K562 (cell line): ENCODE measurements around the gene RAI14. TPM values are rescaled to one million over a fixed set of nuclear protein-coding genes. Genes with fewer than 3 reads are reported as not detected.

ENCODE experiments used
- ATAC-seq: fragments of 200-7000 bp; cut with Tn5 transposase; 3 replicates; pipeline ENCODE4 v1.9.1; 2020; ENCODE audit warnings: moderate library complexity
- BruUV-seq: library from RNA; stranded (reverse); fragments of 400-500 nt; replicated peaks from 2 replicates; lab custom pipeline; 2021; lab: Mats Ljungman, UMichigan
- CTCF ChIA-PET: fragments of 300-600 bp; formaldehyde crosslinking; extraction: SDS; loops from one replicate; lab custom pipeline; 2021; ENCODE audit warnings: low intra/inter-chr PET ratio; lab: Yijun Ruan, JAX
- POLR2A ChIA-PET: fragments of 300-600, 350-650 bp; sonication (Branson Sonifier 250); formaldehyde crosslinking; extraction: SDS; loops from one replicate; lab custom pipeline; 2021; ENCODE audit warnings: antibody characterized with exemption, inconsistent platforms; lab: Yijun Ruan, JAX
- DNase-seq, 4 experiments: peaks; one replicate each; pipeline versions ENCODE4 v3.0.0 to v3.0.0-alpha.2; 2011 to 2018; ENCODE audit warnings: low spot score in 3 of 4, mixed read lengths in 3 of 4; ENCODE audit errors: extremely low read depth in 1 of 4
- FAIRE-seq: peaks from 2 replicates; lab custom pipeline; 2011; peaks lifted over from hg19 to GRCh38; lab: Jason Lieb, UNC
- H2AFZ ChIP-seq: 2 replicates; pipeline ENCODE4 v1.6.0; 2011; ENCODE audit warnings: low read depth, low read length, control low read depth, inconsistent platforms
- H3K27ac ChIP-seq: fragments of 200-600 bp; 3 replicates; pipeline ENCODE4 v1.8.0; 2011; ENCODE audit warnings: low read depth, mild to moderate bottlenecking, control low read depth, inconsistent platforms, low read length, moderate library complexity, mixed read lengths; ENCODE audit errors: extremely low read depth
- H3K27me3 ChIP-seq, 2 experiments: fragments of 300-600 bp in 1 of 2; 2 replicates in 1 of 2; 3 replicates in 1 of 2; pipeline versions ENCODE4 v1.6.0 to v1.8.0; 2011; ENCODE audit warnings: inconsistent platforms in 2 of 2, low read length in 2 of 2, mild to moderate bottlenecking in 1 of 2, mixed read lengths in 1 of 2, moderate library complexity in 1 of 2; ENCODE audit not compliant: control insufficient read depth in 2 of 2, insufficient read depth in 2 of 2
- H3K36me3 ChIP-seq: fragments of 300-600 bp; 3 replicates; pipeline ENCODE4 v1.8.0; 2011; ENCODE audit warnings: mild to moderate bottlenecking, low read length, inconsistent platforms; ENCODE audit not compliant: control insufficient read depth, insufficient read depth
- H3K4me1 ChIP-seq, 2 experiments: fragments of 200-600 bp in 1 of 2; replicated peaks in 1 of 2; 2 replicates in 1 of 2; 3 replicates in 1 of 2; pipeline versions ENCODE4 v1.5.1 to v1.8.0; 2011; ENCODE audit warnings: inconsistent platforms in 2 of 2, low read length in 2 of 2, mild to moderate bottlenecking in 1 of 2, mixed read lengths in 1 of 2, moderate library complexity in 1 of 2; ENCODE audit not compliant: control insufficient read depth in 2 of 2, insufficient read depth in 2 of 2
- H3K4me2 ChIP-seq: 2 replicates; pipeline ENCODE4 v1.6.1; 2011; ENCODE audit warnings: low read length, control low read depth, inconsistent platforms, mixed read lengths; ENCODE audit not compliant: insufficient read depth
- H3K4me3 ChIP-seq: fragments of 200-600 bp; sonication (generic), shearing (Covaris generic); 2 replicates; pipeline ENCODE4 v1.5.1; 2016; ENCODE audit warnings: control low read depth, inconsistent platforms
- H3K79me2 ChIP-seq: fragments of 200-600 bp; 3 replicates; pipeline ENCODE4 v1.8.0; 2011; ENCODE audit warnings: low read length, inconsistent platforms; ENCODE audit not compliant: control insufficient read depth, insufficient read depth
- H3K9ac ChIP-seq, 2 experiments: 2 replicates each; pipeline versions ENCODE4 v1.6.0 to v1.6.1; 2011; ENCODE audit warnings: low read depth in 2 of 2, low read length in 2 of 2, control low read depth in 1 of 2, inconsistent platforms in 1 of 2, mild to moderate bottlenecking in 1 of 2, mixed read lengths in 1 of 2; ENCODE audit not compliant: insufficient read depth in 1 of 2
- H3K9me1 ChIP-seq: one replicate; pipeline ENCODE4 v1.6.0; 2011; ENCODE audit warnings: inconsistent platforms, mild to moderate bottlenecking, low read length, moderate library complexity; ENCODE audit not compliant: control insufficient read depth, insufficient read depth
- H3K9me3 ChIP-seq: replicated peaks from 2 replicates; pipeline ENCODE4 v1.5.1; 2011; ENCODE audit warnings: low read depth, low read length, inconsistent platforms; ENCODE audit not compliant: control insufficient read depth, insufficient read depth
- H4K20me1 ChIP-seq: replicated peaks from 2 replicates; pipeline ENCODE4 v1.6.1; 2011; ENCODE audit warnings: low read length, inconsistent platforms, mixed read lengths; ENCODE audit not compliant: control insufficient read depth, insufficient read depth
- SPI1 ChIP-seq: IDR thresholded peaks from 2 replicates; pipeline ENCODE4 v1.6.1; 2011; ENCODE audit warnings: low read depth, low read length, control low read depth, borderline replicate concordance
- SRSF1 ChIP-seq: fragments of 200-400 bp; formaldehyde crosslinking; IDR thresholded peaks from 2 replicates; pipeline ENCODE4 v1.6.1; 2017; ENCODE audit warnings: mild to moderate bottlenecking, low read depth, low read length, moderate library complexity
- SRSF9 ChIP-seq: fragments of 200-400 bp; formaldehyde crosslinking; IDR thresholded peaks from 2 replicates; pipeline ENCODE4 v1.6.1; 2017; ENCODE audit warnings: low read depth, low read length, borderline replicate concordance
- ZNF134 ChIP-seq: fragments of 250-450 bp; sonication (Bioruptor Pico); conservative IDR thresholded peaks from 2 replicates; pipeline ENCODE4 v1.4.0; 2020
- WGBS: fragments of 100-300 bp; shearing (Covaris generic); methylation state at CpG from one replicate; pipeline ENCODE4 v1.1.6; 2016; ENCODE audit warnings: low coverage, mixed read lengths; ENCODE audit not compliant: insufficient coverage; ENCODE audit errors: missing lambda C conversion rate; 5-methylcytosine and 5-hydroxymethylcytosine counted together
- in situ Hi-C: fragments of 300-500 bp; cut with MboI; formaldehyde crosslinking; loops from 4 replicates; pipeline ENCODE4 v1.15.0; 2018; ENCODE audit warnings: inconsistent platforms, mixed read lengths
- intact Hi-C: fragments of 100-400 bp; cut with micrococcal nuclease; formaldehyde crosslinking; loops from 2 replicates; pipeline ENCODE4 v1.14.2; 2022
- polyA plus RNA-seq, 8 experiments: library from polyadenylated mRNA; depleted of rRNA in 4 of 8; stranded (reverse) in 5 of 8; unstranded in 3 of 8; fragments of >200 nt; fragmentation: Nextera tagmentation in 2 of 8; fragmentation: Illumina TruSeq in 1 of 8; extraction: Ambion mirVana in 2 of 8; extraction: Trizol in 1 of 8; gene quantifications; 2 replicates each; pipeline versions ENCODE4 v1.2.1 to v1.2.3, GENCODE V29; 2011 to 2014; ENCODE audit warnings: inconsistent platforms in 1 of 8, missing spikeins in 1 of 8
- total RNA-seq, 7 experiments: library from RNA; depleted of rRNA in 6 of 7; stranded (reverse); fragments of >200 nt in 6 of 7; fragmentation: Illumina TruSeq in 2 of 7; extraction: Trizol in 2 of 7; gene quantifications; 2 replicates each; pipeline versions ENCODE4 v1.2.1 to v1.2.3, GENCODE V29; 2011 to 2021; ENCODE audit warnings: low replicate concordance in 1 of 7
- TF ChIP-seq, protein P1 (sequence below): sonication (generic); formaldehyde crosslinking; IDR thresholded peaks from 2 replicates; pipeline ENCODE4 v1.9.0; 2022; ENCODE audit warnings: mild to moderate bottlenecking, missing genetic modification reagents

Gene RAI14
- total and polyA plus RNA-seq, 9 of the 15 experiments (the other 6 are each of a cell fraction or from before 2014, with no cell fraction given): 11.3 to 82.5 (median 34.8) TPM

DNA sequence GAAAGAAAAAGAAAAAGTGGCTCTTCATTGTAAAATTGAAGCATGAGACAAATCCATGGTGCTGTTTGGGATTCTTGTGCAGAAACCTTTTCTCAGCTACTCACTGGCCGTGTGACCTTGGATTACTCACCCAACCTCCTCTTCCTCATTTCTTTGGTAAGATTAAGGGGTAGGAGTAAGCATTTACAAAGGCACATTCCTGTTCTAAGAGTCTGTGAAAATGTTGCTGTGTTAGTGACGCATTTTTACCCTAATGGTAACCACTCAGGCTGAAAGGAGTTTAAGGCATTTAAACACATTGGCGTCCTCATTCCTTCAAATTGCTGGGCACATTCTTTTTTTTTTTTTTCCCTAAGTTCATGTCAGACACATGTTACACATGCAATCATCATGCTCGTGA lies 4.3 kb downstream of the RAI14 start:
- H3K4me3 ChIP-seq: no peak overlapping the region
- TF ChIP-seq SRSF1: no peak
- TF ChIP-seq, protein P1, sequence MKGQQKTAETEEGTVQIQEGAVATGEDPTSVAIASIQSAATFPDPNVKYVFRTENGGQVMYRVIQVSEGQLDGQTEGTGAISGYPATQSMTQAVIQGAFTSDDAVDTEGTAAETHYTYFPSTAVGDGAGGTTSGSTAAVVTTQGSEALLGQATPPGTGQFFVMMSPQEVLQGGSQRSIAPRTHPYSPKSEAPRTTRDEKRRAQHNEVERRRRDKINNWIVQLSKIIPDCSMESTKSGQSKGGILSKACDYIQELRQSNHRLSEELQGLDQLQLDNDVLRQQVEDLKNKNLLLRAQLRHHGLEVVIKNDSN (CRISPR knock-in tag): no peak
- no peak for TF ChIP-seq ZNF134
- TF ChIP-seq SPI1: 0 out of 2 replicates have a peak, but pooled peaks have one; percentile 70
- no peak for TF ChIP-seq SRSF9
- TF ChIP-seq, all 486 proteins: peak for 1
- no peak overlapping the region for H2AFZ ChIP-seq
- peaks cover 14 to 21% of the 10 kb centered on the region in 2 experiments; a peak in 4 of 5 replicates for H3K4me1 ChIP-seq
- H3K36me3 ChIP-seq: peaks cover 5% of the 10 kb centered on the region; the same call in 1 of the 3 replicates
- no TSS peak for BruUV-seq
- ATAC-seq: no peak
- no peak for FAIRE-seq
- no peak overlapping the region for H3K9ac ChIP-seq
- H3K4me2 ChIP-seq: no peak overlapping the region
- no peaks in the 10 kb centered on the region for H3K27me3 ChIP-seq
- ChIA-PET CTCF (no interaction called here), POLR2A (interaction anchor here (2.6 kb wide), 1 partner anchor 13 kb away, joined by 6 read pairs; no protein-coding TSS in a partner anchor)
- peaks cover 4% of the 10 kb centered on the region; the same call in 1 of the 2 replicates for H4K20me1 ChIP-seq
- in situ Hi-C loops: no loop called here
- DNase-seq: peak in 1 of 4 experiments; percentile 2
- intact Hi-C loops: no loop called here
- H3K9me3 ChIP-seq: no peaks in the 10 kb centered on the region
- H3K9me1 ChIP-seq: no peaks in the 10 kb centered on the region
- H3K27ac ChIP-seq: no peak overlapping the region
- WGBS: 75% methylated on average over 4 of the region's 4 CpGs
- peaks cover 59% of the 10 kb centered on the region for H3K79me2 ChIP-seq
